GM19452 (cell line): ENCODE measurements around the gene CAPN5.

Experiments used
- ATAC-seq: cut with Tn5 transposase; IDR thresholded peaks from one replicate; pipeline ENCODE4 v1.9.1; 2021; ENCODE audit not compliant: unreplicated experiment

Gene CAPN5

GRCh38 chr11:77165066-77165465, 98.3 kb downstream of the CAPN5 start:
- no peak for ATAC-seq

GRCh38 chr11:77166021-77166420, 99.2 kb downstream of the CAPN5 start:
- ATAC-seq, result no peak

GRCh38 chr11:77167111-77167626, 100.4 kb downstream of the CAPN5 start:
- no peak for ATAC-seq

- no peak for ATAC-seq
These were observed 101.0 kb downstream of the CAPN5 start for GRCh38 chr11:77167791-77168190.

DNA sequence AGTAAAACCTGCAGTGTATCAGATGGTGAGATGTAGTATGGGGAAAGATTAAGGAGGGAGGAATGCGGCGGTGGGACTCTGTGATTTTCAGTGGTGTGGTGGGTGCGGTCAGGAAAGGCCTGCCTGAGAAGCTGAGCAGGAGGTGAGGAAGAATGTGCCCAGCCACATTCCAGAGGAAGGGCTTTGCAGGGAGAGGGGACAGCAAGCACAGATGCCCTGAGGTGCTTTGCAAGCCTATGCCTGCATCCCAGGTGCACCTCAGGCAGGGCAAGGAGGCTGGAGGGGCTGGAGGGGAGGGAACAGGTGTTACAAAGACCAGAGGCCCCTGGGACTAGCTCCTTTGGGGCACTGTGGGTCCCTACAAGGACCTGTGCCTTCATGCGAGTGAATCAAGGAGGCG, 103.3 kb downstream of the CAPN5 start:
- no peak for ATAC-seq

GRCh38 chr11:77171254-77171653, 104.5 kb downstream of the CAPN5 start:
- ATAC-seq, result no peak

GRCh38 chr11:77171885-77172665, 105.3 kb downstream of the CAPN5 start:
- no peak for ATAC-seq

GRCh38 chr11:77172666-77172982, 105.9 kb downstream of the CAPN5 start:
- ATAC-seq, result no peak

DNA sequence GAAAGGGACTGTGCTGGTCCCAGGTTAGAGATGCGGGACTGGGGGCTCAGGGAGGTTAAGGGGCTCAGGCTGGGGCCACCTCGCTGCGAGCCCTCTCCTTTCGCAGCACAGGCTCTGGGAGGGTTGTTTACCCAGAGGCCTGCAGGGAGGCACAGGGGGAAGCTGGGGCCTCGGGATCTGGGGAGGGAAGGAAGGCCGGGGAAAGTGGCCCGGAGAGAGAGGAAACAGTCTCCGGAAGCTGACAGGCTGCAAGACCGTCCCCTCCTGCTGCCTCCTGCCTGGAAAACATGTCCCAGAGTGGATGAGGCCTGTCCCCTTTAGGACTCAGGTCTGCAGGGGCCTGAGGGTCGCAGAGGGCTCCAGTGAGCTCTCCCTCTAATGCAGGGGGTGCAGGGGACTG, 106.7 kb downstream of the CAPN5 start:
- no peak for ATAC-seq

- no peak for ATAC-seq
These were observed 107.8 kb downstream of the CAPN5 start for GRCh38 chr11:77174559-77174958.

DNA sequence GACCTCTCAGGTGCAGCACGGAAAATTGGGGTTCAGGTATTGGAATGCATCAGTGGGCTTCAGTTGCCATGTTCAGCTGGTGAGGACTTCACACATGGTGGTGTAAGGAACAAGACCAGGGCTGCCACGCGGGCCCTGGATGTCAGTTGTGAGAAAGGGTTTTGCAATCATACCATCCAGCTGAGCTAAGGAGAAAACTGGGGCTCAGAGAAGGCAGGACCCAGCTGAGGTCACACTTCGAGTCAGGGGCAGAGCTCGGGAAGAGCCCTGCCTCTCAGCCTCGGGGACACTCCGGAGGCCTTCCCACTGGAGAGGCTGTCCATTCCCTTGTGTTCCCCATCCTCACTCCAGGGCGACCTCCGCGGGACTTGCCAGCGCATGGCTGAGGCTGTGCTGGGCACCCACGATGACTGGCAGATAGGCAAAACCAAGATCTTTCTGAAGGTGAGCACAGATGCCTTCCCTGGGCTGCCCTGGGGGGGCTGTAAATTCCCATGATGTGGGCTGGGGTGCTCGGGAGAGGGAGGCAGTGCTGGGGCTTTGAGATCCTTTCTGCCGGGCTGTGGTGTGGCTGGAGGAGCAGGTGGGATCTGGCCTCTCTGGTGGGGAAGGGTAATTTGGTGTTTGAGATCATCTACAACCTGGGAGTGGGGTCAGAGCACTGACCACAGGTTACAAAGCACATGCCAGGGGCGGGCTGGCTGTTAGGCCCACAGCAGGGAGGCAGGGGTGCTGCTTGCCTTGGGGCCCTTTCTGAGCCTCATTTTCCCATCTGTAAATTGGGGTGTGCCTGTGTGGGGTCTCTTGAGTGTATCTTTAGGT, 108.5 kb downstream of the CAPN5 start:
- ATAC-seq, result no peak
